GM12878 (cell line): ENCODE data around the gene GPR173. TPM values are rescaled to one million over a fixed set of nuclear protein-coding genes. Genes with fewer than 3 reads are reported as not detected.

Experiments used
- ATAC-seq: fragments of 200-7000 bp; cut with Tn5 transposase; 3 replicates; pipeline ENCODE4 v1.9.1; 2020; ENCODE audit warnings: mild to moderate bottlenecking, moderate library complexity
- BruUV-seq: library from RNA; stranded (reverse); fragments of 400-500 nt; replicated peaks from 2 replicates; lab custom pipeline; 2021; lab: Mats Ljungman, UMichigan
- CTCF ChIA-PET: fragments of 300-600 bp; sonication (Branson Sonifier 250); formaldehyde crosslinking; extraction: SDS; loops from one replicate; lab custom pipeline; 2021; ENCODE audit warnings: inconsistent platforms; lab: Yijun Ruan, JAX
- POLR2A ChIA-PET: fragments of 350-600 bp; formaldehyde crosslinking; extraction: SDS; loops from one replicate; lab custom pipeline; 2021; ENCODE audit warnings: inconsistent platforms; lab: Charles Lee
- RAD21 ChIA-PET: fragments of 300-600 bp; sonication (Branson Sonifier 250); formaldehyde crosslinking; loops from one replicate; lab custom pipeline; 2023; ENCODE audit warnings: antibody characterized with exemption; ENCODE audit not compliant: unreplicated experiment; lab: Charles Lee
- SMC1A ChIA-PET: fragments of 300-600 bp; sonication (Branson Sonifier 250); formaldehyde crosslinking; loops from one replicate; lab custom pipeline; 2023; ENCODE audit not compliant: unreplicated experiment, uncharacterized antibody; lab: Charles Lee
- DNase-seq: peaks from one replicate; pipeline ENCODE4 v3.0.0-alpha.2; 2011; ENCODE audit warnings: low read depth, low spot score
- FAIRE-seq: peaks from 3 replicates; lab custom pipeline; 2011; peaks lifted over from hg19 to GRCh38; lab: Jason Lieb, UNC
- H2AFZ ChIP-seq: 2 replicates; pipeline ENCODE4 v1.6.0; 2011; ENCODE audit warnings: low read depth, low read length, control low read depth; ENCODE audit not compliant: control insufficient read depth
- H3K27ac ChIP-seq: 2 replicates; pipeline ENCODE4 v1.5.1; 2011; ENCODE audit warnings: control low read depth; ENCODE audit not compliant: control insufficient read depth, insufficient read depth
- H3K27me3 ChIP-seq, 2 experiments: replicated peaks in 1 of 2; 2 replicates each; pipeline versions ENCODE4 v1.6.0 to v1.6.1; 2011; ENCODE audit warnings: low read length in 1 of 2; ENCODE audit not compliant: control insufficient read depth in 2 of 2, insufficient read depth in 2 of 2
- H3K36me3 ChIP-seq, 2 experiments: 2 replicates each; pipeline ENCODE4 v1.5.1; 2011; ENCODE audit warnings: low read length in 1 of 2; ENCODE audit not compliant: control insufficient read depth in 2 of 2, insufficient read depth in 2 of 2
- H3K4me1 ChIP-seq: 2 replicates; pipeline ENCODE4 v1.6.1; 2011; ENCODE audit warnings: mild to moderate bottlenecking, low read length, moderate library complexity, mixed read lengths; ENCODE audit not compliant: control insufficient read depth, insufficient read depth
- H3K4me2 ChIP-seq: 2 replicates; pipeline ENCODE4 v1.6.0; 2011; ENCODE audit warnings: control low read depth; ENCODE audit not compliant: control insufficient read depth, insufficient read depth
- H3K4me3 ChIP-seq: fragments of 200-600 bp; sonication (generic); 2 replicates; pipeline ENCODE4 v1.5.1; 2016
- H3K79me2 ChIP-seq: 2 replicates; pipeline ENCODE4 v1.6.0; 2011; ENCODE audit warnings: low read length; ENCODE audit not compliant: control insufficient read depth, insufficient read depth
- H3K9ac ChIP-seq: 2 replicates; pipeline ENCODE4 v1.8.0; 2011; ENCODE audit warnings: low read length, control low read depth, mixed read lengths; ENCODE audit not compliant: control insufficient read depth, insufficient read depth
- H3K9me3 ChIP-seq: replicated peaks from 3 replicates; pipeline ENCODE4 v1.5.1; 2011; ENCODE audit warnings: mild to moderate bottlenecking, low read length; ENCODE audit not compliant: control insufficient read depth, insufficient read depth
- H4K20me1 ChIP-seq: 2 replicates; pipeline ENCODE4 v1.6.0; 2011; ENCODE audit not compliant: control insufficient read depth, insufficient read depth
- HDAC2 ChIP-seq: fragments of 200-600 bp; sonication (generic); IDR thresholded peaks from 2 replicates; pipeline ENCODE4 v1.6.1; 2017
- MEF2A ChIP-seq: IDR thresholded peaks from 2 replicates; pipeline ENCODE4 v1.6.1; 2011; ENCODE audit warnings: low read depth, mild to moderate bottlenecking, low read length, moderate library complexity; ENCODE audit not compliant: insufficient read depth
- NR2C1 ChIP-seq: fragments of 450-650 bp; IDR thresholded peaks from 2 replicates; pipeline ENCODE4 v1.6.1; 2017; ENCODE audit warnings: antibody characterized with exemption, mild to moderate bottlenecking, moderate library complexity
- SMAD5 ChIP-seq: IDR thresholded peaks from 2 replicates; pipeline ENCODE4 v1.6.1; 2016; ENCODE audit warnings: antibody characterized with exemption, low read depth
- TAF1 ChIP-seq: IDR thresholded peaks from 2 replicates; pipeline ENCODE4 v1.6.1; 2011; ENCODE audit warnings: mild to moderate bottlenecking, low read depth, low read length, borderline replicate concordance
- WGBS: methylation state at CpG from one replicate; pipeline ENCODE4 v1.1.6; 2016; ENCODE audit warnings: low lambda C conversion rate; ENCODE audit not compliant: insufficient replicate concordance, insufficient coverage; ENCODE audit errors: missing lambda C conversion rate; 5-methylcytosine and 5-hydroxymethylcytosine counted together
- in situ Hi-C: fragments of 300-500 bp; cut with MboI; formaldehyde crosslinking; loops from 9 replicates; pipeline ENCODE4 v1.14.3; 2018; ENCODE audit warnings: mixed read lengths
- intact Hi-C: fragments of 100-400 bp; cut with micrococcal nuclease; formaldehyde crosslinking; loops from one replicate; pipeline ENCODE4 v1.14.2; 2022; ENCODE audit not compliant: unreplicated experiment
- polyA plus RNA-seq, 11 experiments: library from polyadenylated mRNA; depleted of rRNA in 4 of 11; unstranded in 6 of 11; stranded (reverse) in 5 of 11; fragments of >200 nt; fragmentation: Nextera tagmentation in 4 of 11; fragmentation: Illumina TruSeq in 1 of 11; extraction: Ambion mirVana in 4 of 11; extraction: Trizol in 1 of 11; gene quantifications; 1 replicate in 1 of 11; 2 replicates in 10 of 11; pipeline versions ENCODE4 v1.2.1 to v1.2.3, GENCODE V29; 2011 to 2016; ENCODE audit warnings: inconsistent platforms in 2 of 11, missing spikeins in 2 of 11, low read depth in 1 of 11
- total RNA-seq, 4 experiments: library from RNA; depleted of rRNA in 3 of 4; stranded (reverse); fragments of >200 nt in 3 of 4; fragmentation: Illumina TruSeq in 1 of 4; extraction: Trizol in 1 of 4; gene quantifications; 2 replicates each; pipeline versions ENCODE4 v1.2.1 to v1.2.3, GENCODE V29; 2013 to 2021
- TF ChIP-seq, protein P1 (sequence below): fragments of 450-650 bp; formaldehyde crosslinking; IDR thresholded peaks from 2 replicates; pipeline ENCODE4 v1.4.0; 2022; ENCODE audit warnings: mild to moderate bottlenecking, moderate library complexity

Gene GPR173
- total and polyA plus RNA-seq, 10 of the 15 experiments (the other 5 are each of a cell fraction or from before 2014, with no cell fraction given), result 0.04 to 0.24 (median 0.12) TPM; not detected in 4

DNA sequence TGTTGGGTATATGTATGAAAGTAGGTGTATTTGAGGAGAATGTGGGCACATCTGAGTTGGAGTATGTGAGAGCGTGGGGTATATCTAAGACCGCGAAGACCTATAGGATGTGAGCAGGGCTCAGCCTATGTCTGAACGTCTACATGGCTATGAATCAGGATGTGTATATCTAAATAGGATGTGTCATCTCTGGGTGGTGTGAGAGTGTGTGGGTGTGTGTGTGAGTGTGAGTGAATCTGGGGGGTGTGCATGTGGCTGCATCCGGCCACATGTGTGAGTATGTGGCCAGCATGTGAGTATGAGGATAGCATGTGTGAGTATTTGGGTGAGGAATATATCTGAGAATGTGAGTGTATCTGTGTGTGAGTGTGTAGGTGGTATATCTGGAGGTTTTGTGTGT, 7.7 kb downstream of the GPR173 start (continued):
- TF ChIP-seq SMAD5 (no peak), MEF2A (no peak)
- TF ChIP-seq, all 136 proteins: peak for 1

- TF ChIP-seq HDAC2 (no peak), TAF1 (no peak), NR2C1 (no peak)
- TF ChIP-seq, protein P1, sequence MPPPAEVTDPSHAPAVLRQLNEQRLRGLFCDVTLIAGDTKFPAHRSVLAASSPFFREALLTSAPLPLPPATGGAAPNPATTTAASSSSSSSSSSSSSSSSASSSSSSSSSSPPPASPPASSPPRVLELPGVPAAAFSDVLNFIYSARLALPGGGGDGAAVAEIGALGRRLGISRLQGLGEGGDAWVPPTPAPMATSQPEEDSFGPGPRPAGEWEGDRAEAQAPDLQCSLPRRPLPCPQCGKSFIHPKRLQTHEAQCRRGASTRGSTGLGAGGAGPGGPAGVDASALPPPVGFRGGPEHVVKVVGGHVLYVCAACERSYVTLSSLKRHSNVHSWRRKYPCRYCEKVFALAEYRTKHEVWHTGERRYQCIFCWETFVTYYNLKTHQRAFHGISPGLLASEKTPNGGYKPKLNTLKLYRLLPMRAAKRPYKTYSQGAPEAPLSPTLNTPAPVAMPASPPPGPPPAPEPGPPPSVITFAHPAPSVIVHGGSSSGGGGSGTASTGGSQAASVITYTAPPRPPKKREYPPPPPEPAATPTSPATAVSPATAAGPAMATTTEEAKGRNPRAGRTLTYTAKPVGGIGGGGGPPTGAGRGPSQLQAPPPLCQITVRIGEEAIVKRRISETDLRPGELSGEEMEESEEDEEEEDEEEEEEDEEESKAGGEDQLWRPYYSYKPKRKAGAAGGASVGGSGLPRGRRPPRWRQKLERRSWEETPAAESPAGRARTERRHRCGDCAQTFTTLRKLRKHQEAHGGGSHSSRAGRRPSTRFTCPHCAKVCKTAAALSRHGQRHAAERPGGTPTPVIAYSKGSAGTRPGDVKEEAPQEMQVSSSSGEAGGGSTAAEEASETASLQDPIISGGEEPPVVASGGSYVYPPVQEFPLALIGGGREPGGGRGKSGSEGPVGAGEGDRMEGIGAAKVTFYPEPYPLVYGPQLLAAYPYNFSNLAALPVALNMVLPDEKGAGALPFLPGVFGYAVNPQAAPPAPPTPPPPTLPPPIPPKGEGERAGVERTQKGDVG (CRISPR knock-in tag), result no peak
- TF ChIP-seq, all 136 proteins: peak for 0
- WGBS, result 0% methylated on average over 1 of the region's 1 CpG
- no peak overlapping the region for H2AFZ ChIP-seq
- BruUV-seq, result no TSS peak
- H3K9ac ChIP-seq, result no peak overlapping the region
- no peak for FAIRE-seq
- SMC1A ChIA-PET, result no interaction called here
- no peak overlapping the region for H3K4me3 ChIP-seq
- H3K27me3 ChIP-seq, result no peaks in the 10 kb centered on the region
- no peak overlapping the region for H3K27ac ChIP-seq
- DNase-seq, result no peak
- no peak overlapping the region for H3K4me2 ChIP-seq
- RAD21 ChIA-PET, result no interaction called here
- H3K36me3 ChIP-seq, result no peaks in the 10 kb centered on the region
- H3K4me1 ChIP-seq, result no peaks in the 10 kb centered on the region
- in situ Hi-C loops, result no loop called here
- H3K9me3 ChIP-seq, result no peaks in the 10 kb centered on the region
- CTCF ChIA-PET, result no interaction called here
- intact Hi-C loops, result no loop called here
- no peaks in the 10 kb centered on the region for H3K79me2 ChIP-seq
- ATAC-seq, result no peak
- H4K20me1 ChIP-seq, result no peaks in the 10 kb centered on the region
- POLR2A ChIA-PET, result no interaction called here
These were observed 16.5 kb downstream of the GPR173 start for GRCh38 chrX:53065104-53065503.
